ENCODE results near the gene SEMA3B.
"Not testable (repeated sequence)": the region's sequence is repeated elsewhere in the genome, so short reads cannot be mapped to it uniquely, and the experiment has no call there.

The SEMA3B gene

GRCh38 chr3:50237754-50238548 lies 31.0 kb upstream of the SEMA3B start:
- peak; percentile 79 for DNase-seq (ENCODE audit: low spot score)

- peak; percentile 45 for DNase-seq (ENCODE audit: low spot score)
Measured at GRCh38 chr3:50238549-50239026, 30.4 kb upstream of the SEMA3B start.

- no peak for DNase-seq (ENCODE audit: low spot score)
Measured at GRCh38 chr3:50239649-50240048, 29.3 kb upstream of the SEMA3B start.

DNA sequence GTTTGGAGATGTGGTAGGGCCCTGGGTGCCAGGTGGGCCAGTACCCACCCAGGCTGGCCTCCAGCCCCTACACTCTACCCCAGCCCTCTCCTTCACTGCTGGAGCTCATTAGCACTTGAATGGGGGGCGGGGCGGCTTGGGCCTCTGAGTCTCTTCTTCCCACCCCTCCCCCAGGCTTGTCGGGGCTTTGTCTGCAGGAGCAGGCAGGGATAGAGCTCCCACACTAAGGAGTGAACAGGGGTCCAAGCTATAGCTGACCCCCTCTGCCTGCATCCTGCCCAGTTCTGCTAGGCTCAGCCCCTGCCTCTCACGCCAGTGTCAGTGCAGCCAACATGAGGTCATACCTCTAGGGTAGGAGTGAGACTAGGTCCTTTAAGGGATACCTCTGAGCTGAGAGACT lies 27.8 kb upstream of the SEMA3B start:
- DNase-seq (ENCODE audit: low spot score): no peak

GRCh38 chr3:50241713-50242380 lies 27.1 kb upstream of the SEMA3B start:
- DNase-seq (ENCODE audit: low spot score): no peak

GRCh38 chr3:50242381-50242770 lies 26.6 kb upstream of the SEMA3B start:
- DNase-seq (ENCODE audit: low spot score): no peak

- DNase-seq (ENCODE audit: low spot score): no peak
Measured at GRCh38 chr3:50242851-50243542, 25.9 kb upstream of the SEMA3B start.

GRCh38 chr3:50243543-50243895 lies 25.4 kb upstream of the SEMA3B start:
- no peak for DNase-seq (ENCODE audit: low spot score)

GRCh38 chr3:50244813-50245212 lies 24.1 kb upstream of the SEMA3B start:
- not testable (repeated sequence) for DNase-seq (ENCODE audit: low spot score)

GRCh38 chr3:50245251-50245745 lies 23.6 kb upstream of the SEMA3B start:
- no peak for DNase-seq (ENCODE audit: low spot score)

GRCh38 chr3:50245831-50246516 lies 23.0 kb upstream of the SEMA3B start:
- DNase-seq (ENCODE audit: low spot score): peak; percentile 75

GRCh38 chr3:50246517-50246954 lies 22.4 kb upstream of the SEMA3B start:
- peak; percentile 70 for DNase-seq (ENCODE audit: low spot score)

GRCh38 chr3:50248387-50248786 lies 20.6 kb upstream of the SEMA3B start:
- DNase-seq (ENCODE audit: low spot score): peak; percentile 76

GRCh38 chr3:50249457-50249856 lies 19.5 kb upstream of the SEMA3B start:
- no peak for DNase-seq (ENCODE audit: low spot score)

DNA sequence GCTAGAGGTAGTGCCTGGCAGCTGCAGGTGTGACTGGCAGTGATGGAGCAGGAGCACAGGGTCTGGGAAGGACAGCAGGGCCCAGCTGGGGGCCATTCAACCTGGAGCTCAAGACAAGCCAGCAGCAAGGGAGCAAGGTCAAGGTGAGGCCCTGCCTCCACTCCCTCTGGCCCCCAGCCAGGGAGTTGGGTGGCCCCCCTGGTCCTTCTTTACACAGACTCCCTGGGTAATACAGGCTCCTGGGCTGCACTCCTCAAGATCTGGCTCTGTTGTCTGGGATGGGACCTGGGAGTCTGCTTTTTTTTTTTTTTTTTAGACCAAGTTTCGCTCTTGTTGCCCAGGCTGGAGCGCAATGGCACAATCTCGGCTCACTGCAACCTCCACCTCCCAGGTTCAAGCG lies 18.4 kb upstream of the SEMA3B start:
- DNase-seq (ENCODE audit: low spot score): no peak

- no peak for DNase-seq (ENCODE audit: low spot score)
Measured at GRCh38 chr3:50251220-50251619, 17.7 kb upstream of the SEMA3B start.

GRCh38 chr3:50254577-50255250 lies 14.2 kb upstream of the SEMA3B start:
- no peak for DNase-seq (ENCODE audit: low spot score)

GRCh38 chr3:50255251-50255615 lies 13.7 kb upstream of the SEMA3B start:
- no peak for DNase-seq (ENCODE audit: low spot score)

- peak; percentile 43 for DNase-seq (ENCODE audit: low spot score)
Measured at GRCh38 chr3:50256978-50257890, 11.7 kb upstream of the SEMA3B start.

DNA sequence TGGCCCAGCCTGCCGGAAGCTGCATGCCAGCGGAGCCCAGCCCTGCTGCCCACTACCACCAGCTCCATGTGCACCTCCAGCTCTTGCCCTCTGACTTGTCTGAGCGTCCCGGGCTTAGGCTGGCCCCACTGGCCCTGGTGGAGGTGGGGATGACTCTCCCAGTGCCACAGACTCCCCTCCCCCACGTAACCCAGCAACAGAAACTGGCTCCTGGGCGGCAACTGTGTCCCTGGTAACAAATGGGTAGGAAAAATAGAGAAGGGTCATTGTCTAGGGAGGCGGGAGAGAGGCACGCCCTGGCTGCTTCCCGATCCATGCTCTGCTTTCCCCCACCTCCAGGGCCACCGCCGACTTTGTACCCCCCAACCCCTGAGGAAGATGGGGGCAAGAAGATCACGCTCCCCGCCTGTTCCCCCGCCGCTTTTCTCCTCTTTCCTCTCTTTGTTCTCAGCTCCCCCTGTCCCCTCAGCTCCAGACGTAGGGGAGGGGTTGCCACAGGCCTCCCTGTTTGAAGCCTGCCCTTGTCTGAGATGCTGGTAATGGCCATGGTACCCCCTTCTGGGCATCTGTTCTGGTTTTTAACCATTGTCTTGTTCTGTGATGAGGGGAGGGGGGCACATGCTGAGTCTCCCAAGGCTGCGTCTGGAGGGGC lies 10.8 kb upstream of the SEMA3B start:
- DNase-seq (ENCODE audit: low spot score): peak; percentile 71

Data from SW480 (cell line).